Epithelial cell of esophagus (primary cell): ENCODE measurements around the gene DNAJC5G.
"Not testable (repeated sequence)": the region's sequence is repeated elsewhere in the genome, so short reads cannot be mapped to it uniquely, and the experiment has no call there.

ENCODE experiments used
- DNase-seq: peaks from one replicate; pipeline ENCODE4 v3.0.0; 2010; ENCODE audit warnings: low read depth
- H3K4me3 ChIP-seq: 2 replicates; pipeline ENCODE4 v1.5.1; 2011; ENCODE audit warnings: mild to moderate bottlenecking, low read length, control low read depth
- TF ChIP-seq, protein P1 (sequence below): IDR thresholded peaks from 2 replicates; pipeline ENCODE4 v1.5.1; 2011; ENCODE audit warnings: low read depth, mild to moderate bottlenecking, low read length, control low read depth, inconsistent platforms; ENCODE audit not compliant: insufficient read depth; ENCODE audit errors: missing control alignments

Gene DNAJC5G

DNA sequence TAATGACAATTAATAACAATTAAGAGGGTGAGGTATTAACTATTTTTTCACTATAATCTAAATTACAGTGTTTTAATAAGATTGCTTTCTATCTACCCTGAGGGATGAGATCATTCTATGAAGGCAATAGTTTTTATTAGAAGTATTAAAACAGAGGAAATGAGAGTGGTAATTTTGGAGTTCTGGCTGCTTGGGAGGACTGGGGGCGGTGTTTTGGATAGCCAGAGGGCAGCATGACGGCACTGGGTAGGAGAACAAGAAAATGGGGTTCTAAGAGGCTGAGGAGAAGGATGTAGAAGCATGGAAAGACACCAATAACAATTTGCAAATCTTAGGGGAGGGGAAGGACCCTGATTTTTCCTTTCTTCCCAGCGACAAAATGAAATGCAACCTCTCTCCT is 5.1 kb upstream of the DNAJC5G start:
- TF ChIP-seq, protein P1, sequence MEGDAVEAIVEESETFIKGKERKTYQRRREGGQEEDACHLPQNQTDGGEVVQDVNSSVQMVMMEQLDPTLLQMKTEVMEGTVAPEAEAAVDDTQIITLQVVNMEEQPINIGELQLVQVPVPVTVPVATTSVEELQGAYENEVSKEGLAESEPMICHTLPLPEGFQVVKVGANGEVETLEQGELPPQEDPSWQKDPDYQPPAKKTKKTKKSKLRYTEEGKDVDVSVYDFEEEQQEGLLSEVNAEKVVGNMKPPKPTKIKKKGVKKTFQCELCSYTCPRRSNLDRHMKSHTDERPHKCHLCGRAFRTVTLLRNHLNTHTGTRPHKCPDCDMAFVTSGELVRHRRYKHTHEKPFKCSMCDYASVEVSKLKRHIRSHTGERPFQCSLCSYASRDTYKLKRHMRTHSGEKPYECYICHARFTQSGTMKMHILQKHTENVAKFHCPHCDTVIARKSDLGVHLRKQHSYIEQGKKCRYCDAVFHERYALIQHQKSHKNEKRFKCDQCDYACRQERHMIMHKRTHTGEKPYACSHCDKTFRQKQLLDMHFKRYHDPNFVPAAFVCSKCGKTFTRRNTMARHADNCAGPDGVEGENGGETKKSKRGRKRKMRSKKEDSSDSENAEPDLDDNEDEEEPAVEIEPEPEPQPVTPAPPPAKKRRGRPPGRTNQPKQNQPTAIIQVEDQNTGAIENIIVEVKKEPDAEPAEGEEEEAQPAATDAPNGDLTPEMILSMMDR, result no peak
- DNase-seq, result no peak
- H3K4me3 ChIP-seq, result no peak overlapping the region

DNA sequence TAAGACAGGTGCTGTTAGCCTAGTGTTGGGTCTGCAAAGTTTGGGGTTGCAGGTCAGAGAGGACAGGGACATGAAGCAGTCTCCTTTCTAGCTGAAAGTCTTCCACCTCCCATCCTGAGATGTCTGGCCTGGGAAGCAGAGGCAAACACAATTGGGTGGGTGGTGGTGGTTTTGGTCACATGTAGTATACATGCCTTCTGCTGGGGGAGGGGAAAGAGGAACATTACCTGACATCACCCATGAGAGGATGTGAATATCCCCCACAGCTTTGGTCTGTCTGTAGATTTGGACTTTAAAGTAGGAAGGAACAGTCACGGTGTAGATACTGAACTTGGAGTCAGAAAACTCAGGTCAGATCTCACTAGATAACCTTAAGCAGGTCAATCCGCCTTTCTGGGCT is 4.6 kb upstream of the DNAJC5G start:
- H3K4me3 ChIP-seq, result no peak overlapping the region
- TF ChIP-seq, protein P1, result no peak
- no peak for DNase-seq

GRCh38 chr2:27271631-27272340 is 3.4 kb upstream of the DNAJC5G start:
- DNase-seq, result no peak
- TF ChIP-seq, protein P1, result no peak
- H3K4me3 ChIP-seq, result no peak overlapping the region

DNA sequence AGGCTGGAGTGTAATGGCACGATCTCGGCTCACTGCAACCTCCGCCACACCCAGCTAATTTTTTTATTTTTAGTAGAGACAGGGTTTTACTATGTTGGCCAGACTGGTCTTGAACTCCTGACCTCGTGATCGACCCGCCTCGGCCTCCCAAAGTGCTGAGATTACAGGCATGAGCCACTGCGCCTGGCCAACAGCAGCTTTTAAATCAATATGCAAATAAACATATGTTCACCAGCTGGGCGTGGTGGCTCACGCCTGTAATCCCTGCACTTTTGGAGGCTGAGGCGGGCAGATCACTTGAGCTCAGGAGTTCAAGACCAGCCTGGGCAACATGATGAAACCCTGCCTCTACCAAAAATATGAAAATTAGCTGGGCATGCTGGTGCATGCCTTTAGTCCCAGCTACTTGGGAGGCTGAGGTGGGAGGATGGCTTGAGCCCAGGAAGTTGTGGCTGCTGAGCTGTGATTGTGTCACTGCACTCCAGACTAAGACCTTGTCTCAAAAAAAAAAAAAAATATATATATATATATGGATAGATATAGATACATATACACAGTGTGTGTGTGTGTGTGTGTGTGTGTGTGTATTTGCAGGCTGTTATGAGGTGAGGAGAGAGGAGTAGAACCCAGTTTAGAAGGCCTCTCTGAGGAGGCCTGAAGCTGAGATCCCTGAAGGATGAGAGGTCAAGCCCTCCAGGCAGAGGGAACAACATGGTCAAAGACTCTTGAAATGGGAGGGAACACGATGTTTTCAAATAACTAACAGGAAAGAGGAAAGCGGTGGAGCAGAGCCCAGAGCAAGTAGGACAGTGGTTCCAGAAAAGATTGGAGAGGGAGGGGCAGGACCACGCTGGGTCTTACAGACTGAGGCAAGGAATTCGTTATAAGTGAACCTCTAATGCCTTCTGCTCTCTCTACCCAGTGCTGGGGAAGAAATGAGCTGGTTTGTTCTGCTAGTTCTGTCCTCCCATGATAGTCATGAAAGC is 2.4 kb upstream of the DNAJC5G start:
- not testable (repeated sequence) for DNase-seq

GRCh38 chr2:27278010-27278409 is 2.8 kb downstream of the DNAJC5G start:
- DNase-seq, result no peak
- TF ChIP-seq, protein P1, result no peak
- no peak overlapping the region for H3K4me3 ChIP-seq

More for the DNA sequence above, 2.4 kb upstream of the DNAJC5G start:
- H3K4me3 ChIP-seq, result not testable (repeated sequence)

- no peak overlapping the region for H3K4me3 ChIP-seq
- TF ChIP-seq, protein P1, result no peak
- DNase-seq, result no peak
These were observed 5.6 kb downstream of the DNAJC5G start for GRCh38 chr2:27280826-27281225.

GRCh38 chr2:27281442-27281841 is 6.2 kb downstream of the DNAJC5G start:
- TF ChIP-seq, protein P1, result no peak
- no peak for DNase-seq
- no peak overlapping the region for H3K4me3 ChIP-seq
